ENCODE measurements around the gene PTPRU.

PTPRU gene

GRCh38 chr1:29365906-29366670, 129.8 kb downstream of the PTPRU start:
- DNase-seq (ENCODE audit: low read depth in 3 of 3): no peak

GRCh38 chr1:29368936-29369932, 132.9 kb downstream of the PTPRU start:
- DNase-seq (ENCODE audit: low read depth in 3 of 3): no peak

GRCh38 chr1:29370067-29370466, 133.7 kb downstream of the PTPRU start:
- no peak for DNase-seq (ENCODE audit: low read depth in 3 of 3)

GRCh38 chr1:29371332-29371731, 135.0 kb downstream of the PTPRU start:
- DNase-seq (ENCODE audit: low read depth in 3 of 3): no peak

GRCh38 chr1:29372108-29372507, 135.8 kb downstream of the PTPRU start:
- no peak for DNase-seq (ENCODE audit: low read depth in 3 of 3)
